Measurements from ENCODE around the gene CXCL5. TPM values are rescaled to one million over a fixed set of nuclear protein-coding genes. Genes with fewer than 3 reads are reported as not detected.

CXCL5 gene
- total and polyA plus RNA-seq, 2 experiments from 2014 or later: 7.5 to 7.6 TPM

DNA sequence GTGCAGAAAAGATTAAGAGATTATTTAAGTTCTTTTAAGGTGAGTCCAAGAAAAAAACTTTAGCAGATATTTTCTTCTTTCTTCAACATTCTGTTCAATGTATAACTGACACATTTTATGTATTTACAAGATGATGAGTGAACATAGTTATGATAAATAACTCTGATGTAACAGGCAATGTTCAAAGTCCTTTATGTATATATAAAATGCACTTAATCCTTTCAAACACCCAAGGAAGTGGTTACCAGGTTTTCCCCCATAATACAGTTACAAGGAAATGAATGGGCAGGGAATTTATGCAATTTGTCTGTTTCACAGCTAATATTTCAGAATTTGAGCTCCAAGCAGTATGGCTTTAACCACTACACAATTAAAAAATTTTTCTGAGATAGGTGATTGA lies 31.8 kb upstream of the CXCL5 start:
- H2AFZ ChIP-seq: no peak overlapping the region
- Mint-ChIP-seq H3K9me3 (no peaks in the 10 kb centered on the region), H3K27me3 (ENCODE audit: insufficient read depth, low read depth, poor library complexity) (no peaks in the 10 kb centered on the region), H3K4me3 (no peak overlapping the region), H3K27ac (no peak overlapping the region), H3K36me3 (ENCODE audit: low read depth) (no peaks in the 10 kb centered on the region), H3K4me1 (0 out of 3 replicates have a peak, but pooled peaks cover 2% of the 10 kb centered on the region)
- no peaks in the 10 kb centered on the region for H3F3A ChIP-seq (replicated peaks; ENCODE audit: low read depth)
- no peaks in the 10 kb centered on the region for H3K4me1 ChIP-seq (ENCODE audit: insufficient read depth)
- no peak overlapping the region for H3K4me2 ChIP-seq
- H4K20me1 ChIP-seq (replicated peaks; ENCODE audit: insufficient read depth): no peaks in the 10 kb centered on the region
- TF ChIP-seq EZH2 (IDR thresholded peaks at IDR 0.05; ENCODE audit: low read depth, unreplicated experiment) (no peak), ZNF114 (CRISPR knock-in tag; IDR thresholded peaks at IDR 0.05) (no peak), ZNF331 (CRISPR knock-in tag; IDR thresholded peaks at IDR 0.05; ENCODE audit: low read depth) (no peak), CREB1 (CRISPR knock-in tag; IDR thresholded peaks at IDR 0.05; ENCODE audit: low read depth) (no peak), STAT1 (IDR thresholded peaks at IDR 0.05; ENCODE audit: unreplicated experiment) (no peak), EZH2phosphoT487 (IDR thresholded peaks at IDR 0.05; ENCODE audit: unreplicated experiment) (no peak), REST (IDR thresholded peaks at IDR 0.05; ENCODE audit: unreplicated experiment) (no peak), CTCF (conservative IDR thresholded peaks at IDR 0.05; ENCODE audit: low read depth in 2 of 2) (no peak), NANOG (IDR thresholded peaks at IDR 0.05; ENCODE audit: borderline replicate concordance) (no peak), POLR2AphosphoS5 (IDR thresholded peaks at IDR 0.05; ENCODE audit: low read depth) (no peak), JUNB (IDR thresholded peaks at IDR 0.05; ENCODE audit: unreplicated experiment) (no peak)
- TF ChIP-seq, protein P1, sequence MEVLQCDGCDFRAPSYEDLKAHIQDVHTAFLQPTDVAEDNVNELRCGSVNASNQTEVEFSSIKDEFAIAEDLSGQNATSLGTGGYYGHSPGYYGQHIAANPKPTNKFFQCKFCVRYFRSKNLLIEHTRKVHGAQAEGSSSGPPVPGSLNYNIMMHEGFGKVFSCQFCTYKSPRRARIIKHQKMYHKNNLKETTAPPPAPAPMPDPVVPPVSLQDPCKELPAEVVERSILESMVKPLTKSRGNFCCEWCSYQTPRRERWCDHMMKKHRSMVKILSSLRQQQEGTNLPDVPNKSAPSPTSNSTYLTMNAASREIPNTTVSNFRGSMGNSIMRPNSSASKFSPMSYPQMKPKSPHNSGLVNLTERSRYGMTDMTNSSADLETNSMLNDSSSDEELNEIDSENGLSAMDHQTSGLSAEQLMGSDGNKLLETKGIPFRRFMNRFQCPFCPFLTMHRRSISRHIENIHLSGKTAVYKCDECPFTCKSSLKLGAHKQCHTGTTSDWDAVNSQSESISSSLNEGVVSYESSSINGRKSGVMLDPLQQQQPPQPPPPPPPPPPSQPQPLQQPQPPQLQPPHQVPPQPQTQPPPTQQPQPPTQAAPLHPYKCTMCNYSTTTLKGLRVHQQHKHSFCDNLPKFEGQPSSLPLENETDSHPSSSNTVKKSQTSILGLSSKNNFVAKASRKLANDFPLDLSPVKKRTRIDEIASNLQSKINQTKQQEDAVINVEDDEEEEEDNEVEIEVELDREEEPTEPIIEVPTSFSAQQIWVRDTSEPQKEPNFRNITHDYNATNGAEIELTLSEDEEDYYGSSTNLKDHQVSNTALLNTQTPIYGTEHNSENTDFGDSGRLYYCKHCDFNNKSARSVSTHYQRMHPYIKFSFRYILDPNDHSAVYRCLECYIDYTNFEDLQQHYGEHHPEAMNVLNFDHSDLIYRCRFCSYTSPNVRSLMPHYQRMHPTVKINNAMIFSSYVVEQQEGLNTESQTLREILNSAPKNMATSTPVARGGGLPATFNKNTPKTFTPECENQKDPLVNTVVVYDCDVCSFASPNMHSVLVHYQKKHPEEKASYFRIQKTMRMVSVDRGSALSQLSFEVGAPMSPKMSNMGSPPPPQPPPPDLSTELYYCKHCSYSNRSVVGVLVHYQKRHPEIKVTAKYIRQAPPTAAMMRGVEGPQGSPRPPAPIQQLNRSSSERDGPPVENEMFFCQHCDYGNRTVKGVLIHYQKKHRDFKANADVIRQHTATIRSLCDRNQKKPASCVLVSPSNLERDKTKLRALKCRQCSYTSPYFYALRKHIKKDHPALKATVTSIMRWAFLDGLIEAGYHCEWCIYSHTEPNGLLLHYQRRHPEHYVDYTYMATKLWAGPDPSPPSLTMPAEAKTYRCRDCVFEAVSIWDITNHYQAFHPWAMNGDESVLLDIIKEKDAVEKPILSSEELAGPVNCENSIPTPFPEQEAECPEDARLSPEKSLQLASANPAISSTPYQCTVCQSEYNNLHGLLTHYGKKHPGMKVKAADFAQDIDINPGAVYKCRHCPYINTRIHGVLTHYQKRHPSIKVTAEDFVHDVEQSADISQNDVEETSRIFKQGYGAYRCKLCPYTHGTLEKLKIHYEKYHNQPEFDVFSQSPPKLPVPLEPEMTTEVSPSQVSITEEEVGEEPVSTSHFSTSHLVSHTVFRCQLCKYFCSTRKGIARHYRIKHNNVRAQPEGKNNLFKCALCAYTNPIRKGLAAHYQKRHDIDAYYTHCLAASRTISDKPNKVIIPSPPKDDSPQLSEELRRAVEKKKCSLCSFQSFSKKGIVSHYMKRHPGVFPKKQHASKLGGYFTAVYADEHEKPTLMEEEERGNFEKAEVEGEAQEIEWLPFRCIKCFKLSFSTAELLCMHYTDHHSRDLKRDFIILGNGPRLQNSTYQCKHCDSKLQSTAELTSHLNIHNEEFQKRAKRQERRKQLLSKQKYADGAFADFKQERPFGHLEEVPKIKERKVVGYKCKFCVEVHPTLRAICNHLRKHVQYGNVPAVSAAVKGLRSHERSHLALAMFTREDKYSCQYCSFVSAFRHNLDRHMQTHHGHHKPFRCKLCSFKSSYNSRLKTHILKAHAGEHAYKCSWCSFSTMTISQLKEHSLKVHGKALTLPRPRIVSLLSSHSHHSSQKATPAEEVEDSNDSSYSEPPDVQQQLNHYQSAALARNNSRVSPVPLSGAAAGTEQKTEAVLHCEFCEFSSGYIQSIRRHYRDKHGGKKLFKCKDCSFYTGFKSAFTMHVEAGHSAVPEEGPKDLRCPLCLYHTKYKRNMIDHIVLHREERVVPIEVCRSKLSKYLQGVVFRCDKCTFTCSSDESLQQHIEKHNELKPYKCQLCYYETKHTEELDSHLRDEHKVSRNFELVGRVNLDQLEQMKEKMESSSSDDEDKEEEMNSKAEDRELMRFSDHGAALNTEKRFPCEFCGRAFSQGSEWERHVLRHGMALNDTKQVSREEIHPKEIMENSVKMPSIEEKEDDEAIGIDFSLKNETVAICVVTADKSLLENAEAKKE (CRISPR knock-in tag; IDR thresholded peaks at IDR 0.05): no peak
- TF ChIP-seq, protein P2, sequence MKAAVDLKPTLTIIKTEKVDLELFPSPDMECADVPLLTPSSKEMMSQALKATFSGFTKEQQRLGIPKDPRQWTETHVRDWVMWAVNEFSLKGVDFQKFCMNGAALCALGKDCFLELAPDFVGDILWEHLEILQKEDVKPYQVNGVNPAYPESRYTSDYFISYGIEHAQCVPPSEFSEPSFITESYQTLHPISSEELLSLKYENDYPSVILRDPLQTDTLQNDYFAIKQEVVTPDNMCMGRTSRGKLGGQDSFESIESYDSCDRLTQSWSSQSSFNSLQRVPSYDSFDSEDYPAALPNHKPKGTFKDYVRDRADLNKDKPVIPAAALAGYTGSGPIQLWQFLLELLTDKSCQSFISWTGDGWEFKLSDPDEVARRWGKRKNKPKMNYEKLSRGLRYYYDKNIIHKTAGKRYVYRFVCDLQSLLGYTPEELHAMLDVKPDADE (IDR thresholded peaks at IDR 0.05): no peak
- DNase-seq (ENCODE audit: low spot score): no peak
- H3K9me2 ChIP-seq (ENCODE audit: insufficient read depth): no peaks in the 10 kb centered on the region
- H3K27me3 ChIP-seq (ENCODE audit: insufficient read depth): no peaks in the 10 kb centered on the region
- H3K4me3 ChIP-seq: no peak overlapping the region
- no peaks in the 10 kb centered on the region for H3K79me2 ChIP-seq (replicated peaks; ENCODE audit: insufficient read depth)
- no peak overlapping the region for H3K27ac ChIP-seq (ENCODE audit: low read depth)
- H3K36me3 ChIP-seq (ENCODE audit: insufficient read depth): no peaks in the 10 kb centered on the region
- no peak for ATAC-seq
